Fibroblast of pulmonary artery (primary cell): ENCODE data around the gene SLC22A14.
A peak's percentile ranks its signal among the peaks of the same experiment; 100 is the strongest.
"Not testable (repeated sequence)": the region's sequence is repeated elsewhere in the genome, so short reads cannot be mapped to it uniquely, and the experiment has no call there.

ENCODE experiments used
- DNase-seq: peaks from one replicate; pipeline ENCODE4 v3.0.0-alpha.2; 2010; ENCODE audit warnings: low read depth
- H3K4me3 ChIP-seq: replicated peaks from 2 replicates; pipeline ENCODE4 v1.5.1; 2011; ENCODE audit warnings: low read depth, mild to moderate bottlenecking, control low read depth, low read length, moderate library complexity
- CTCF ChIP-seq: IDR thresholded peaks from 2 replicates; pipeline ENCODE4 v1.5.1; 2011; ENCODE audit warnings: mild to moderate bottlenecking, control low read depth, low read length, inconsistent platforms; ENCODE audit errors: missing control alignments

SLC22A14 gene

DNA sequence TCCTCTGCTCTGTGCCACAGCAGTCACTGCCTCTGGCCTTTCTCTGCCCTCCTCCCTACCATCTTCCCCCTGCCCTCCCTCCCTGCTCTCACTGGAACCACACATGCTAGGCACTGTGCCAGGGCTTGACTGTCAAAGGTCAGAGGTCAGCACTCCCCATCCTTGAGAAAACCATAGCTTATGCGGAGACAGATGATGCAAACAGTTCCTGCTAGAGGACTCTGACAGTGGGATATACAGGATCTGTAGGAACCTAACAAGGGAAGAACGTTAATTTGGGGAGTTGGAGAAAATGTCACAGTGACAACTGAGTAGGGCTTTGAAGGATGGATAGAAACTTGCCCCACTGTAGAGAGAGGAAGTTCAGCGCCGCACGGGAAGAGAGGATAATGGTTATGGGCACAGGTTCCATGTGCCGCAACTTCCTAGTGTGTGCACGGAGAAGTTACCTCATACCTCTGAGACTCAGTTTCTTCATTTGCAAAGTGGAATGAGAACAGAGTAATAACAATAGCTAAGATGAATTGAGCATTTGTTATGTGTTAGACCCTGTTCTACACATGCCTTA is 35.2 kb downstream of the SLC22A14 start:
- peak; percentile 8 for DNase-seq
- TF ChIP-seq CTCF, result no peak
- no peak overlapping the region for H3K4me3 ChIP-seq

- no peak for TF ChIP-seq CTCF
- H3K4me3 ChIP-seq, result no peak overlapping the region
- no peak for DNase-seq
Measured at GRCh38 chr3:38318766-38319671, 36.9 kb downstream of the SLC22A14 start.

DNA sequence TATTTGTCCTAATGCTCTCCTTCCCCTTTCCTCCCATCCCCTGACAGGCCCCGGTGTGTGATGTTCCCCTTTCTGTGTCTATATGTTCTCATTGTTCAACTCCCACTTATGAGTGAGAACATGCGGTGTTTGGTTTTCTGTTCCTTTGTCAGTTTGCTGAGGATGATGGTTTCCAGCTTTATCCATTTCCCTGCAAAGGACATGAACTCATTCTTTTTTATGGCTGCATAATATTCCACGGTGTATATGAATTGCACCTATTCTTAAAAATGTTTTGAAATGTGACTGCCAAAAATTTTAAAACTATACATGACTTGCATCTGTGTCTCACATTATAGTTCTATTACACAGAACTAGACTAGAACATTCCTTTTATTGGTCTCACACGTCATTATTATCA is 38.5 kb downstream of the SLC22A14 start:
- DNase-seq, H3K4me3 ChIP-seq: not testable (repeated sequence)

GRCh38 chr3:38323060-38323459 is 41.0 kb downstream of the SLC22A14 start:
- no peak for TF ChIP-seq CTCF
- no peak overlapping the region for H3K4me3 ChIP-seq
- no peak for DNase-seq

- H3K4me3 ChIP-seq, result no peak overlapping the region
- no peak for DNase-seq
- no peak for TF ChIP-seq CTCF
Measured at GRCh38 chr3:38325256-38325655, 43.2 kb downstream of the SLC22A14 start.

DNA sequence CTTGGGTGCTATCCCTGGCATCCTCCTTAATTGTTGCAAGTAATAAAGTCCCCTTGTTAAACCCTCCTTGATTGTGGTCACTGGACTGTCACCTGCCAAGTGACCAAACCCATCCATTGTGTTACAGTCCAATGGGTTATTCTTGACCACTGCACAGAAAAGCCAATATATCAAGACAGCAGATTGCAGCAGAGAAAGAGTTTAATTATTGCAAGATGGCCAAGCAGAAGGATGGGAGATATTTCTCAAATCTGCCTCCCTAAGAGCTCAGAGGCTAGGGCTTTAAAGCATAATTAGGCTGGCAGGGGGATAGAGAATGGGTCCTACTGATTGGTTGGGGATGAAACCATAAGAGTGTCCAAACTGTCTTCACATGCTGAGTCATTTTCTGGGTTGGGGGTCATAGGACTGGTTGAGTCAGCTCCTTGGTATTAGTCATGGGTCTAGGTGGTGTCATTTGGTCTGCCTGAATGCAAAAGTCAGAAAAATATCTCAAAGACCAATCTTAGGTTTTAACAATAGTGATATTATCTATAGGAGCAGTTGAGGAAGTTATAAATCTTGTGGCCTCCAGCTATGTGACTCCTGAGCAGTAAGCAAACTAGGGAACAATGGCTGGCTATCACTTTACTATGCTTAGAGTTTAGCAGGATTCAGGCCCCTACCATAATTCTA is 45.4 kb downstream of the SLC22A14 start:
- peak; percentile 41 for DNase-seq
- no peak for TF ChIP-seq CTCF

DNA sequence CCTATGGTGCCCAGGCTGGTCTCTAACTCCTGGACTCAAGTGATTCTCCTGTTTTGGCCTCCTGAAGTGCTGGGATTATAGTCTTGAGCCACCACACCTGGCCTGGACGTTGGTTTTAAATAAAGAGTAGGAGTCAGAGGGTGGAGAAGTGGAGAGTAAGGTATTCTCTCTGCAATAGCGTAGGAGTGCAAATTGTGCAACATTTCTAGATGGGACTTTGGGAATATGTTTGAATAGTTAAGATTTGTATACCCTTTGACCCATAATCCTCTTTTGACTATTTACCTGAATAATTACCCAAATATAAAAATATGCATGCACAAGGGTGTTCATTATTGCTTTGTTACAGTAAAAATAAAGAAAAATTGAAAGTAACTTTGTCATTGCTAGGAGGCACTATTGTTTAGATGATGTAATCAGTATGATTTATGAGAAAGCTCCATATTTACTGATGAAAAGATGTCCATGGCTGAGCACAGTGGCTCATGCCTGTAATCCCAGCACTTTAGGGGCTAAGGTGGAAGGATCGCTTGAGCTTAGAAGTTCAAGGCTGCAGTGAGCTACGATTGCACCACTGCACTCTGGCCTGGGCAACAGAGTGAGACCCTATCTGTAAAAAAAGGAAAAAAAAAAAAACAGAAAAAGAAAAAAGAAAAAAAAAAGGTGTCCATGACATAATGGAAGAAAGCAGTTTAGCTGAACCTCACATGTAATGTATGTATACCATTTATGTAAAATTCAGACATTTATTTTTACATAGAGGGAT is 49.3 kb downstream of the SLC22A14 start:
- H3K4me3 ChIP-seq, result no peak overlapping the region
- TF ChIP-seq CTCF, result no peak
- no peak for DNase-seq

More for the DNA sequence above, 45.4 kb downstream of the SLC22A14 start:
- H3K4me3 ChIP-seq, result no peak overlapping the region
